ENCODE measurements around the gene PRG3.

- TF ChIP-seq CTCF (IDR thresholded peaks at IDR 0.05): no peak
- TF ChIP-seq POLR2A (IDR thresholded peaks at IDR 0.05): no peak
Measured at GRCh38 chr11:57428643-57429042, 47.7 kb upstream of the PRG3 start.
